Mesenchymal stem cell (in vitro differentiated cells and primary cell): ENCODE data around the gene ACVRL1.

Experiments used
- DNase-seq: peaks from one replicate; pipeline ENCODE4 v3.0.0-alpha.2; 2013
- H2AFZ ChIP-seq: one replicate; pipeline ENCODE4 v1.6.1; 2013; ENCODE audit warnings: low read depth, mild to moderate bottlenecking, control low read depth, inconsistent platforms, low read length, moderate library complexity
- H2AK5ac ChIP-seq: 2 replicates; pipeline ENCODE4 v1.6.1; 2013; ENCODE audit warnings: low read length, moderate library complexity, mild to moderate bottlenecking, inconsistent platforms; ENCODE audit not compliant: severe bottlenecking
- H2BK120ac ChIP-seq: one replicate; pipeline ENCODE4 v1.6.1; 2013; ENCODE audit warnings: low read depth, mild to moderate bottlenecking, inconsistent platforms, low read length, moderate library complexity
- H2BK12ac ChIP-seq, 2 experiments: one replicate each; pipeline ENCODE4 v1.6.1; 2013; ENCODE audit warnings: inconsistent platforms in 2 of 2, low read length in 2 of 2, mild to moderate bottlenecking in 2 of 2, moderate library complexity in 2 of 2, control low read depth in 1 of 2
- H2BK15ac ChIP-seq: one replicate; pipeline ENCODE4 v1.6.1; 2013; ENCODE audit warnings: mild to moderate bottlenecking, low read depth, inconsistent platforms; ENCODE audit not compliant: poor library complexity, severe bottlenecking
- H2BK5ac ChIP-seq: 2 replicates; pipeline ENCODE4 v1.6.1; 2013; ENCODE audit warnings: low read depth, mild to moderate bottlenecking, low read length, control low read depth, inconsistent platforms; ENCODE audit not compliant: poor library complexity, severe bottlenecking
- H3K14ac ChIP-seq, 2 experiments: one replicate each; pipeline ENCODE4 v1.6.1; 2013; ENCODE audit warnings: inconsistent platforms in 2 of 2, low read length in 2 of 2, control low read depth in 1 of 2, mild to moderate bottlenecking in 1 of 2, moderate library complexity in 1 of 2
- H3K18ac ChIP-seq, 2 experiments: one replicate each; pipeline ENCODE4 v1.6.1; 2013; ENCODE audit warnings: inconsistent platforms in 2 of 2, low read length in 2 of 2, control low read depth in 1 of 2, low read depth in 1 of 2, mild to moderate bottlenecking in 1 of 2
- H3K23ac ChIP-seq, 2 experiments: one replicate each; pipeline ENCODE4 v1.6.1; 2013; ENCODE audit warnings: inconsistent platforms in 2 of 2, low read length in 2 of 2, mild to moderate bottlenecking in 2 of 2, moderate library complexity in 2 of 2, control low read depth in 1 of 2
- H3K27ac ChIP-seq: 2 replicates; pipeline ENCODE4 v1.5.1; 2013; ENCODE audit warnings: mild to moderate bottlenecking, moderate library complexity, low read length, control low read depth, inconsistent platforms; ENCODE audit not compliant: poor library complexity, severe bottlenecking
- H3K27me3 ChIP-seq, 2 experiments: 2 replicates each; pipeline versions ENCODE4 v1.6.1 to v1.7.0; 2013; ENCODE audit warnings: low read length in 2 of 2, mild to moderate bottlenecking in 2 of 2, moderate library complexity in 2 of 2, control low read depth in 1 of 2, inconsistent platforms in 1 of 2; ENCODE audit not compliant: control insufficient read depth in 1 of 2, insufficient read depth in 1 of 2
- H3K36me3 ChIP-seq, 2 experiments: 2 replicates each; pipeline versions ENCODE4 v1.6.1 to v1.7.0; 2013; ENCODE audit warnings: low read length in 2 of 2, control low read depth in 1 of 2, inconsistent platforms in 1 of 2, low read depth in 1 of 2, mild to moderate bottlenecking in 1 of 2; ENCODE audit not compliant: insufficient read depth in 2 of 2, control insufficient read depth in 1 of 2
- H3K4ac ChIP-seq, 2 experiments: one replicate each; pipeline ENCODE4 v1.6.1; 2013; ENCODE audit warnings: inconsistent platforms in 2 of 2, low read length in 2 of 2, mild to moderate bottlenecking in 2 of 2, moderate library complexity in 2 of 2, control low read depth in 1 of 2, low read depth in 1 of 2
- H3K4me1 ChIP-seq: 2 replicates; pipeline ENCODE4 v1.6.1; 2013; ENCODE audit warnings: low read depth, low read length, control low read depth; ENCODE audit not compliant: control insufficient read depth, insufficient read depth
- H3K4me2 ChIP-seq: 2 replicates; pipeline ENCODE4 v1.6.1; 2013; ENCODE audit warnings: low read length, mild to moderate bottlenecking, inconsistent platforms; ENCODE audit not compliant: poor library complexity, severe bottlenecking
- H3K4me3 ChIP-seq, 2 experiments: 2 replicates each; pipeline versions ENCODE4 v1.5.1 to v1.7.0; 2013; ENCODE audit warnings: low read length in 2 of 2, mild to moderate bottlenecking in 2 of 2, control low read depth in 1 of 2, low read depth in 1 of 2; ENCODE audit not compliant: insufficient read depth in 1 of 2
- H3K79me1 ChIP-seq: replicated peaks from 2 replicates; pipeline ENCODE4 v1.6.1; 2013; ENCODE audit warnings: mild to moderate bottlenecking, control low read depth, low read length, inconsistent platforms; ENCODE audit not compliant: poor library complexity, severe bottlenecking
- H3K9ac ChIP-seq: 2 replicates; pipeline ENCODE4 v1.7.0; 2013; ENCODE audit warnings: mild to moderate bottlenecking, low read length, moderate library complexity
- H3K9me3 ChIP-seq: 2 replicates; pipeline ENCODE4 v1.7.0; 2013; ENCODE audit warnings: mild to moderate bottlenecking, low read length; ENCODE audit not compliant: control insufficient read depth
- H4K8ac ChIP-seq: one replicate; pipeline ENCODE4 v1.6.1; 2013; ENCODE audit warnings: inconsistent platforms, mild to moderate bottlenecking, low read length, moderate library complexity
- H4K91ac ChIP-seq: one replicate; pipeline ENCODE4 v1.6.1; 2013; ENCODE audit warnings: mild to moderate bottlenecking, low read length, inconsistent platforms
- WGBS: methylation state at CpG from one replicate; pipeline ENCODE4 v1.1.7; 2013; ENCODE audit warnings: mixed read lengths; 5-methylcytosine and 5-hydroxymethylcytosine counted together

ACVRL1 gene

GRCh38 chr12:51889216-51890132, 17.8 kb upstream of the ACVRL1 start:
- H3K4me1 ChIP-seq = peaks cover 7% of the 10 kb centered on the region
- H3K4ac ChIP-seq = peak overlapping the region; percentile 39 to 47
- no peak overlapping the region for H3K27ac ChIP-seq
- no peak overlapping the region for H2BK5ac ChIP-seq
- no peak overlapping the region for H2BK15ac ChIP-seq
- no peak overlapping the region for H2BK120ac ChIP-seq
- H3K4me3 ChIP-seq = peak overlapping the region in 1 of 2 experiments; percentile 77
- H3K18ac ChIP-seq = peak overlapping the region in 1 of 2 experiments; percentile 82
- no peak overlapping the region for H3K23ac ChIP-seq
- WGBS = 88% methylated on average over 17 of the region's 21 CpGs
- H3K9me3 ChIP-seq = no peaks in the 10 kb centered on the region
- no peak overlapping the region for H2AFZ ChIP-seq
- H4K91ac ChIP-seq = peak overlapping the region; percentile 70
- no peaks in the 10 kb centered on the region for H3K79me1 ChIP-seq
- H3K4me2 ChIP-seq = no peak overlapping the region
- DNase-seq = no peak
- H3K36me3 ChIP-seq = no peaks in the 10 kb centered on the region
- H2AK5ac ChIP-seq = no peak overlapping the region
- no peaks in the 10 kb centered on the region for H3K27me3 ChIP-seq
- H4K8ac ChIP-seq = peak overlapping the region; percentile 56
- peak overlapping the region; percentile 29 to 89 for H2BK12ac ChIP-seq
- H3K14ac ChIP-seq = peak overlapping the region in 1 of 2 experiments; percentile 15
- peak overlapping the region; percentile 82 for H3K9ac ChIP-seq

- H3K14ac ChIP-seq = no peak overlapping the region
- no peak overlapping the region for H2BK15ac ChIP-seq
- H3K4me1 ChIP-seq = peaks cover 7% of the 10 kb centered on the region
- H3K4ac ChIP-seq = no peak overlapping the region
- H3K79me1 ChIP-seq = no peaks in the 10 kb centered on the region
- peak overlapping the region; percentile 82 for H3K9ac ChIP-seq
- no peak overlapping the region for H3K4me2 ChIP-seq
- DNase-seq = no peak
- H4K8ac ChIP-seq = no peak overlapping the region
- H2BK12ac ChIP-seq = peak overlapping the region in 1 of 2 experiments; percentile 66
- H3K27me3 ChIP-seq = no peaks in the 10 kb centered on the region
- H2BK120ac ChIP-seq = no peak overlapping the region
- no peak overlapping the region for H2BK5ac ChIP-seq
- peak overlapping the region; percentile 11 for H4K91ac ChIP-seq
- no peak overlapping the region for H2AK5ac ChIP-seq
- H3K36me3 ChIP-seq = no peaks in the 10 kb centered on the region
- H3K4me3 ChIP-seq = peak overlapping the region in 1 of 2 experiments; percentile 77
- no peak overlapping the region for H3K23ac ChIP-seq
- H3K18ac ChIP-seq = no peak overlapping the region
- no peaks in the 10 kb centered on the region for H3K9me3 ChIP-seq
- no peak overlapping the region for H3K27ac ChIP-seq
- H2AFZ ChIP-seq = no peak overlapping the region
- WGBS = 85% methylated on average over 2 of the region's 2 CpGs
Observed at GRCh38 chr12:51890133-51890464, 17.2 kb upstream of the ACVRL1 start.

GRCh38 chr12:51890511-51891171, 16.7 kb upstream of the ACVRL1 start:
- no peaks in the 10 kb centered on the region for H3K36me3 ChIP-seq
- H3K79me1 ChIP-seq = no peaks in the 10 kb centered on the region
- no peak overlapping the region for H2BK5ac ChIP-seq
- 87% methylated on average over 22 of the region's 22 CpGs for WGBS
- no peak for DNase-seq
- no peak overlapping the region for H3K23ac ChIP-seq
- peaks cover 7% of the 10 kb centered on the region for H3K4me1 ChIP-seq
- no peak overlapping the region for H3K4me3 ChIP-seq
- H3K18ac ChIP-seq = no peak overlapping the region
- H3K9ac ChIP-seq = peak overlapping the region; percentile 82
- H3K14ac ChIP-seq = no peak overlapping the region
- peak overlapping the region; percentile 71 for H2BK15ac ChIP-seq
- peak overlapping the region in 1 of 2 experiments; percentile 27 for H2BK12ac ChIP-seq
- H3K27me3 ChIP-seq = no peaks in the 10 kb centered on the region
- no peak overlapping the region for H3K4ac ChIP-seq
- H2AK5ac ChIP-seq = no peak overlapping the region
- no peak overlapping the region for H2AFZ ChIP-seq
- peak overlapping the region; percentile 77 for H4K91ac ChIP-seq
- no peak overlapping the region for H2BK120ac ChIP-seq
- H3K9me3 ChIP-seq = no peaks in the 10 kb centered on the region
- H3K27ac ChIP-seq = no peak overlapping the region
- no peak overlapping the region for H3K4me2 ChIP-seq
- no peak overlapping the region for H4K8ac ChIP-seq

DNA sequence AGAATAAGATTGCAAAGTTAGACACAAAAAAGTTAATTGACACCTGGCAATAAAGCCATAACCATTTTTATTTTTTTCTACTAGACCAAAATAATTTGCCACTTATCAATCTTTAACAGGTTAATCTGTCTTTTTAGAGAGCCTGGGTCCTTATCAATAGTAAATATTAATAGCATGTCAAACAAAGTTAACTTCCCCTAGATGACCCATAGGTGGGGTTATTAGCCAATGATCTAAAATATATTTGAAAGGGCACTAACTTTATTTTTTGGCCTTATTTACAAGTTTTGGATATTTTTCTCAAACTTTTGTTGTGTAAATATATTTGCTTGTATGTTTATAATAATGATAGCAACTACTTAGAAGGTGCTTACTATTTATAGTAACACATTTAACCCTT, 15.5 kb upstream of the ACVRL1 start:
- H2BK5ac ChIP-seq = no peak overlapping the region
- no peak overlapping the region for H4K8ac ChIP-seq
- no peak overlapping the region for H3K23ac ChIP-seq
- H2AK5ac ChIP-seq = no peak overlapping the region
- H3K18ac ChIP-seq = no peak overlapping the region
- H3K4me3 ChIP-seq = no peak overlapping the region
- no peak overlapping the region for H2BK12ac ChIP-seq
- no peak overlapping the region for H3K4me2 ChIP-seq
- no peak overlapping the region for H3K14ac ChIP-seq
- H3K27ac ChIP-seq = no peak overlapping the region
- H3K9me3 ChIP-seq = no peaks in the 10 kb centered on the region
- DNase-seq = peak; percentile 47
- H4K91ac ChIP-seq = no peak overlapping the region
- no peak overlapping the region for H3K4ac ChIP-seq
- H2BK15ac ChIP-seq = no peak overlapping the region
- no peaks in the 10 kb centered on the region for H3K27me3 ChIP-seq
- H2BK120ac ChIP-seq = no peak overlapping the region
- no peaks in the 10 kb centered on the region for H3K79me1 ChIP-seq
- no peak overlapping the region for H2AFZ ChIP-seq
- H3K9ac ChIP-seq = peak overlapping the region; percentile 65
- no peaks in the 10 kb centered on the region for H3K36me3 ChIP-seq
- H3K4me1 ChIP-seq = peaks cover 3% of the 10 kb centered on the region
